HepG2 (cell line): ENCODE results near the gene PAQR7. TPM values are rescaled to one million over a fixed set of nuclear protein-coding genes. Genes with fewer than 3 reads are reported as not detected.

Experiments
- BCL6 ChIP-seq: IDR thresholded peaks from 2 replicates; pipeline ENCODE4 v1.6.1; 2016; ENCODE audit warnings: missing genetic modification reagents, missing compliant biosample characterization
- GABPB1 ChIP-seq: IDR thresholded peaks from 2 replicates; pipeline ENCODE4 v1.6.1; 2016; ENCODE audit warnings: mild to moderate bottlenecking, missing genetic modification reagents, moderate library complexity, missing compliant biosample characterization
- GPBP1L1 ChIP-seq: sonication (generic); formaldehyde crosslinking; IDR thresholded peaks from 2 replicates; pipeline ENCODE4 v1.5.0; 2020; ENCODE audit warnings: mild to moderate bottlenecking, missing genetic modification reagents
- GTF3A ChIP-seq: sonication (generic); formaldehyde crosslinking; conservative IDR thresholded peaks from 2 replicates; pipeline ENCODE4 v1.4.0; 2020; ENCODE audit warnings: mild to moderate bottlenecking, missing genetic modification reagents
- HDAC1 ChIP-seq: sonication (generic); formaldehyde crosslinking; IDR thresholded peaks from 2 replicates; pipeline ENCODE4 v1.5.1; 2020; ENCODE audit warnings: mild to moderate bottlenecking, missing genetic modification reagents
- MXD1 ChIP-seq: sonication (generic); formaldehyde crosslinking; IDR thresholded peaks from 2 replicates; pipeline ENCODE4 v1.4.0; 2020; ENCODE audit warnings: mild to moderate bottlenecking, missing genetic modification reagents
- NFKB2 ChIP-seq: sonication (generic); formaldehyde crosslinking; IDR thresholded peaks from 2 replicates; pipeline ENCODE4 v1.4.0; 2020; ENCODE audit warnings: missing genetic modification reagents, borderline replicate concordance
- PHF5A ChIP-seq: IDR thresholded peaks from one replicate; pipeline ENCODE4 v1.6.1; 2018; ENCODE audit warnings: low read depth, missing genetic modification reagents; ENCODE audit not compliant: unreplicated experiment
- REXO4 ChIP-seq: sonication (generic); formaldehyde crosslinking; IDR thresholded peaks from 2 replicates; pipeline ENCODE4 v1.8.0; 2022; ENCODE audit warnings: missing genetic modification reagents, mild to moderate bottlenecking, borderline replicate concordance
- SMAD9 ChIP-seq: sonication (generic); formaldehyde crosslinking; IDR thresholded peaks from 2 replicates; pipeline ENCODE4 v1.5.1; 2020; ENCODE audit warnings: mild to moderate bottlenecking, missing genetic modification reagents
- SMC3 ChIP-seq: IDR thresholded peaks from 2 replicates; pipeline ENCODE4 v1.6.1; 2011; ENCODE audit warnings: low read length, improper control_type of control experiment
- TBP ChIP-seq: sonication (generic); formaldehyde crosslinking; IDR thresholded peaks from 2 replicates; pipeline ENCODE4 v1.5.0; 2020; ENCODE audit warnings: missing genetic modification reagents
- ZIK1 ChIP-seq: sonication (generic); formaldehyde crosslinking; IDR thresholded peaks from 2 replicates; pipeline ENCODE4 v1.5.0; 2020; ENCODE audit warnings: mild to moderate bottlenecking, low read depth, missing genetic modification reagents, borderline replicate concordance
- ZNF225 ChIP-seq: sonication (generic); formaldehyde crosslinking; IDR thresholded peaks from 2 replicates; pipeline ENCODE4 v1.4.0; 2020; ENCODE audit warnings: mild to moderate bottlenecking, missing genetic modification reagents
- ZNF251 ChIP-seq: sonication (generic); formaldehyde crosslinking; IDR thresholded peaks from 2 replicates; pipeline ENCODE4 v1.9.0; 2021; ENCODE audit warnings: mild to moderate bottlenecking, missing genetic modification reagents
- ZNF260 ChIP-seq: sonication (generic); formaldehyde crosslinking; IDR thresholded peaks from 2 replicates; pipeline ENCODE4 v1.4.0; 2020; ENCODE audit warnings: missing genetic modification reagents, low read depth, mild to moderate bottlenecking, borderline replicate concordance
- ZNF280D ChIP-seq: sonication (generic); formaldehyde crosslinking; IDR thresholded peaks from 2 replicates; pipeline ENCODE4 v1.5.1; 2020; ENCODE audit warnings: mild to moderate bottlenecking, missing genetic modification reagents
- ZNF430 ChIP-seq: sonication (generic); formaldehyde crosslinking; IDR thresholded peaks from 2 replicates; pipeline ENCODE4 v1.9.0; 2021; ENCODE audit warnings: mild to moderate bottlenecking, missing genetic modification reagents
- ZNF468 ChIP-seq: sonication (generic); formaldehyde crosslinking; IDR thresholded peaks from 2 replicates; pipeline ENCODE4 v1.8.0; 2022; ENCODE audit warnings: mild to moderate bottlenecking, moderate library complexity, missing genetic modification reagents
- ZNF484 ChIP-seq: sonication (generic); formaldehyde crosslinking; IDR thresholded peaks from 2 replicates; pipeline ENCODE4 v1.5.1; 2020; ENCODE audit warnings: mild to moderate bottlenecking, low read depth, missing genetic modification reagents, borderline replicate concordance
- ZNF674 ChIP-seq: sonication (generic); formaldehyde crosslinking; IDR thresholded peaks from 2 replicates; pipeline ENCODE4 v1.5.0; 2020; ENCODE audit warnings: low read depth, mild to moderate bottlenecking, missing genetic modification reagents
- ZNF703 ChIP-seq: sonication (generic); formaldehyde crosslinking; IDR thresholded peaks from 2 replicates; pipeline ENCODE4 v1.5.1; 2020; ENCODE audit warnings: missing genetic modification reagents, mild to moderate bottlenecking, moderate library complexity, borderline replicate concordance
- ZNF724P ChIP-seq: sonication (generic); formaldehyde crosslinking; IDR thresholded peaks from 2 replicates; pipeline ENCODE4 v1.8.0; 2022; ENCODE audit warnings: missing genetic modification reagents, borderline replicate concordance
- ZSCAN31 ChIP-seq: sonication (generic); formaldehyde crosslinking; IDR thresholded peaks from 2 replicates; pipeline ENCODE4 v1.5.0; 2020; ENCODE audit warnings: low read depth, mild to moderate bottlenecking, missing genetic modification reagents
- polyA plus RNA-seq, 8 experiments: library from polyadenylated mRNA; depleted of rRNA in 3 of 8; stranded (reverse) in 7 of 8; unstranded in 1 of 8; fragments of >200 nt; fragmentation: Illumina TruSeq in 4 of 8; extraction: Trizol in 4 of 8; gene quantifications; 2 replicates each; pipeline versions ENCODE4 v1.2.1 to v1.2.3, GENCODE V29; 2011 to 2016; ENCODE audit warnings: low read depth in 4 of 8, missing spikeins in 1 of 8, mixed read lengths in 1 of 8; ENCODE audit not compliant: insufficient read depth in 1 of 8
- total RNA-seq, 5 experiments: library from RNA; depleted of rRNA; stranded (reverse); fragments of >200 nt; fragmentation: Illumina TruSeq; extraction: Trizol; gene quantifications; 2 replicates each; pipeline ENCODE4 v1.2.3, GENCODE V29; 2016; ENCODE audit warnings: low read depth in 1 of 5

Gene PAQR7
- total and polyA plus RNA-seq, 2 of the 13 experiments (the other 11 are each of a cell fraction or from before 2014, with no cell fraction given) = 13.2 to 16.6 TPM

GRCh38 chr1:25905680-25906643, 30.5 kb upstream of the PAQR7 start, which contains the start of gene STMN1 (continued):
- TF ChIP-seq ZNF280D (CRISPR knock-in tag) (no peak), ZNF724P (0 out of 2 replicates have a peak, but pooled peaks have one; percentile 65), ZNF674 (CRISPR knock-in tag) (no peak), GTF3A (CRISPR knock-in tag) (no peak), ZNF484 (CRISPR knock-in tag) (no peak), GPBP1L1 (CRISPR knock-in tag) (no peak), ZNF703 (no peak), HDAC1 (0 out of 2 replicates have a peak, but pooled peaks have one; percentile 33), ZNF251 (CRISPR knock-in tag) (no peak), PHF5A (CRISPR knock-in tag) (no peak), ZSCAN31 (0 out of 2 replicates have a peak, but pooled peaks have one; percentile 28), BCL6 (CRISPR knock-in tag) (no peak), REXO4 (CRISPR knock-in tag) (no peak), ZIK1 (CRISPR knock-in tag) (no peak; the same call in 1 of the 2 replicates), NFKB2 (CRISPR knock-in tag) (0 out of 2 replicates have a peak, but pooled peaks have one; percentile 56), TBP (CRISPR knock-in tag) (no peak), SMAD9 (CRISPR knock-in tag) (no peak), ZNF225 (CRISPR knock-in tag) (no peak), MXD1 (CRISPR knock-in tag) (peak; percentile 25; the same call in 1 of the 2 replicates), ZNF468 (CRISPR knock-in tag) (no peak), GABPB1 (CRISPR knock-in tag) (peak; percentile 79; the same call in 1 of the 2 replicates), ZNF430 (CRISPR knock-in tag) (no peak), ZNF260 (CRISPR knock-in tag) (no peak), SMC3 (no peak)
